ENCODE data around the gene MID1.

MID1 gene

GRCh38 chrX:10617999-10618351 lies 2.4 kb downstream of the MID1 start:
- Histone ChIP-seq H3K9ac (ENCODE audit: low read depth, low read length, poor library complexity, severe bottlenecking) (no peak overlapping the region), H3K36me3 (ENCODE audit: insufficient read depth, low read length) (no peaks in the 10 kb centered on the region)

GRCh38 chrX:10617186-10617998 lies 3.0 kb downstream of the MID1 start:
- no peak overlapping the region for H3K9ac ChIP-seq (ENCODE audit: low read depth, low read length, poor library complexity, severe bottlenecking)
- H3K4me3 ChIP-seq (ENCODE audit: low read length, poor library complexity, severe bottlenecking), result no peak overlapping the region
- TF ChIP-seq CTCF (conservative IDR thresholded peaks at IDR 0.05; ENCODE audit: low read length) (no peak), EZH2phosphoT487 (IDR thresholded peaks at IDR 0.05; ENCODE audit: borderline replicate concordance) (no peak)
- no peak overlapping the region for H3K4me2 ChIP-seq (ENCODE audit: low read depth, low read length, poor library complexity, severe bottlenecking)
- H4K20me1 ChIP-seq (ENCODE audit: insufficient read depth, low read length, poor library complexity, severe bottlenecking), result no peaks in the 10 kb centered on the region
- no peaks in the 10 kb centered on the region for H3K79me2 ChIP-seq (ENCODE audit: insufficient read depth, low read length)
- no peaks in the 10 kb centered on the region for H3K36me3 ChIP-seq (ENCODE audit: insufficient read depth, low read length)
- no peaks in the 10 kb centered on the region for H3K27me3 ChIP-seq (ENCODE audit: insufficient read depth, low read length, poor library complexity, severe bottlenecking)
- H3F3A ChIP-seq (ENCODE audit: low read depth), result no peaks in the 10 kb centered on the region
- no peak overlapping the region for H2AFZ ChIP-seq (ENCODE audit: low read length)
- no peaks in the 10 kb centered on the region for H3K9me2 ChIP-seq (replicated peaks; ENCODE audit: low read depth, low read length)
- H3K4me1 ChIP-seq (ENCODE audit: insufficient read depth, low read length, poor library complexity, severe bottlenecking), result no peaks in the 10 kb centered on the region
- no peaks in the 10 kb centered on the region for H3K9me3 ChIP-seq (ENCODE audit: insufficient read depth, low read depth, low read length)

More at GRCh38 chrX:10617999-10618351, 2.4 kb downstream of the MID1 start:
- no peaks in the 10 kb centered on the region for H4K20me1 ChIP-seq (ENCODE audit: insufficient read depth, low read length, poor library complexity, severe bottlenecking)
- no peaks in the 10 kb centered on the region for H3K27me3 ChIP-seq (ENCODE audit: insufficient read depth, low read length, poor library complexity, severe bottlenecking)
- no peaks in the 10 kb centered on the region for H3K9me2 ChIP-seq (replicated peaks; ENCODE audit: low read depth, low read length)
- no peak overlapping the region for H2AFZ ChIP-seq (ENCODE audit: low read length)
- TF ChIP-seq CTCF (conservative IDR thresholded peaks at IDR 0.05; ENCODE audit: low read length) (no peak), EZH2phosphoT487 (IDR thresholded peaks at IDR 0.05; ENCODE audit: borderline replicate concordance) (no peak)
- no peak overlapping the region for H3K4me3 ChIP-seq (ENCODE audit: low read length, poor library complexity, severe bottlenecking)
- H3K9me3 ChIP-seq (ENCODE audit: insufficient read depth, low read depth, low read length), result no peaks in the 10 kb centered on the region
- H3F3A ChIP-seq (ENCODE audit: low read depth), result no peaks in the 10 kb centered on the region
- no peaks in the 10 kb centered on the region for H3K4me1 ChIP-seq (ENCODE audit: insufficient read depth, low read length, poor library complexity, severe bottlenecking)
- H3K4me2 ChIP-seq (ENCODE audit: low read depth, low read length, poor library complexity, severe bottlenecking), result no peak overlapping the region
- no peaks in the 10 kb centered on the region for H3K79me2 ChIP-seq (ENCODE audit: insufficient read depth, low read length)

GRCh38 chrX:10615931-10616774 lies 4.2 kb downstream of the MID1 start:
- peak; percentile 58 for TF ChIP-seq CTCF (conservative IDR thresholded peaks at IDR 0.05; ENCODE audit: low read length)
- TF ChIP-seq EZH2phosphoT487 (IDR thresholded peaks at IDR 0.05; ENCODE audit: borderline replicate concordance), result no peak
- no peaks in the 10 kb centered on the region for H3K27me3 ChIP-seq (ENCODE audit: insufficient read depth, low read length, poor library complexity, severe bottlenecking)
- H2AFZ ChIP-seq (ENCODE audit: low read length), result no peak overlapping the region
- H4K20me1 ChIP-seq (ENCODE audit: insufficient read depth, low read length, poor library complexity, severe bottlenecking), result no peaks in the 10 kb centered on the region
- no peak overlapping the region for H3K4me3 ChIP-seq (ENCODE audit: low read length, poor library complexity, severe bottlenecking)
- no peak overlapping the region for H3K4me2 ChIP-seq (ENCODE audit: low read depth, low read length, poor library complexity, severe bottlenecking)
- no peaks in the 10 kb centered on the region for H3K4me1 ChIP-seq (ENCODE audit: insufficient read depth, low read length, poor library complexity, severe bottlenecking)
- no peak overlapping the region for H3K9ac ChIP-seq (ENCODE audit: low read depth, low read length, poor library complexity, severe bottlenecking)
- no peaks in the 10 kb centered on the region for H3K9me3 ChIP-seq (ENCODE audit: insufficient read depth, low read depth, low read length)
- no peaks in the 10 kb centered on the region for H3F3A ChIP-seq (ENCODE audit: low read depth)
- no peaks in the 10 kb centered on the region for H3K36me3 ChIP-seq (ENCODE audit: insufficient read depth, low read length)
- H3K79me2 ChIP-seq (ENCODE audit: insufficient read depth, low read length), result no peaks in the 10 kb centered on the region
- no peaks in the 10 kb centered on the region for H3K9me2 ChIP-seq (replicated peaks; ENCODE audit: low read depth, low read length)
